Stimulated activated CD4-positive, alpha-beta T cell treated with anti-CD3 and anti-CD28 coated beads, TNF-alpha, amount 100 ng/mL, for 4 hours (primary cell): ENCODE data around the gene GAGE13.
"Not testable (repeated sequence)": the region's sequence is repeated elsewhere in the genome, so short reads cannot be mapped to it uniquely, and the experiment has no call there.

ENCODE experiments used
- DNase-seq, 3 experiments: peaks; one replicate each; pipeline ENCODE4 v3.0.0-alpha.2; 2020; ENCODE audit warnings: low read depth in 3 of 3

GAGE13 gene

GRCh38 chrX:49331282-49331681 is at the start of gene GAGE13:
Gene GAGE13, plus strand, starts transcription at chrX:49331582. Its CDS starts 1,156 bp downstream, at chrX:49332738.
- DNase-seq: not testable (repeated sequence)

- no peak for DNase-seq
These were observed 48.8 kb upstream of the GAGE13 start for GRCh38 chrX:49282647-49283011.

- DNase-seq: no peak
These were observed 47.2 kb upstream of the GAGE13 start for GRCh38 chrX:49284212-49284611.

GRCh38 chrX:49286136-49286535 is 45.2 kb upstream of the GAGE13 start:
- no peak for DNase-seq

- DNase-seq: no peak
These were observed 44.8 kb upstream of the GAGE13 start for GRCh38 chrX:49286581-49286980.

GRCh38 chrX:49287665-49288064 is 43.7 kb upstream of the GAGE13 start:
- no peak for DNase-seq

GRCh38 chrX:49290215-49290614 is 41.2 kb upstream of the GAGE13 start:
- no peak for DNase-seq

GRCh38 chrX:49291615-49292337 is 39.6 kb upstream of the GAGE13 start:
- peak in 2 of 3 experiments; percentile 40 to 45 for DNase-seq

- no peak for DNase-seq
These were observed 38.7 kb upstream of the GAGE13 start for GRCh38 chrX:49292400-49293362.

GRCh38 chrX:49299293-49299692 is 32.1 kb upstream of the GAGE13 start:
- DNase-seq: not testable (repeated sequence)

GRCh38 chrX:49300703-49301102 is 30.7 kb upstream of the GAGE13 start:
- no peak for DNase-seq

- no peak for DNase-seq
These were observed 28.0 kb upstream of the GAGE13 start, which contains the start of gene GAGE10 for GRCh38 chrX:49303346-49303745. Gene GAGE10, plus strand, starts transcription at chrX:49303646. Its CDS starts 1,214 bp downstream, at chrX:49304860.

GRCh38 chrX:49307775-49308174 is 23.6 kb upstream of the GAGE13 start:
- not testable (repeated sequence) for DNase-seq

- no peak for DNase-seq
These were observed 22.6 kb upstream of the GAGE13 start for GRCh38 chrX:49308604-49309269.

GRCh38 chrX:49309401-49309981 is 21.9 kb upstream of the GAGE13 start:
- no peak for DNase-seq

- no peak for DNase-seq
These were observed 21.0 kb upstream of the GAGE13 start for GRCh38 chrX:49310371-49310770.

- no peak for DNase-seq
These were observed 19.2 kb upstream of the GAGE13 start for GRCh38 chrX:49312176-49312575.

- DNase-seq: no peak
These were observed 15.3 kb upstream of the GAGE13 start for GRCh38 chrX:49316085-49316484.

GRCh38 chrX:49321737-49322136 is 9.6 kb upstream of the GAGE13 start, which contains the start of gene GAGE12J:
Gene GAGE12J, plus strand, starts transcription at chrX:49322037. Its CDS starts 1,157 bp downstream, at chrX:49323194.
- not testable (repeated sequence) for DNase-seq

- DNase-seq: not testable (repeated sequence)
These were observed 9.1 kb upstream of the GAGE13 start for GRCh38 chrX:49322266-49322665.

- not testable (repeated sequence) for DNase-seq
These were observed 7.6 kb upstream of the GAGE13 start for GRCh38 chrX:49323735-49324134.
